Tibial nerve (tissue), 4 donors: Measurements from ENCODE around the gene XRCC4. TPM values are rescaled to one million over a fixed set of nuclear protein-coding genes. Genes with fewer than 3 reads are reported as not detected.
A peak's percentile ranks its signal among the peaks of the same experiment; 100 is the strongest.

Experiments
- DNase-seq, 2 donors: peaks; one replicate each; pipeline ENCODE4 v3.0.0-alpha.2; 2019; ENCODE audit warnings: low spot score in 2 of 2
- H3K27ac ChIP-seq, 4 donors: fragments of 200-600 bp; sonication (generic) in 3 of 4; one replicate each; pipeline ENCODE4 v1.5.1; 2017 to 2019; ENCODE audit warnings: mild to moderate bottlenecking in 1 of 4
- H3K27me3 ChIP-seq, 2 donors: fragments of 200-600 bp; sonication (generic) in 1 of 2; one replicate each; pipeline versions ENCODE4 v1.5.1 to v1.6.0; 2017 to 2019
- H3K36me3 ChIP-seq, 3 donors: fragments of 200-600 bp; sonication (generic); one replicate each; pipeline ENCODE4 v1.5.1; 2018 to 2019
- H3K4me1 ChIP-seq, 4 donors: fragments of 200-600 bp; sonication (generic) in 3 of 4; one replicate each; pipeline ENCODE4 v1.5.1; 2017 to 2019
- H3K4me3 ChIP-seq, 4 donors: fragments of 200-600 bp; sonication (generic) in 3 of 4; one replicate each; pipeline ENCODE4 v1.5.1; 2017 to 2019; ENCODE audit warnings: mild to moderate bottlenecking in 1 of 4, moderate library complexity in 1 of 4
- H3K9me3 ChIP-seq, 4 donors: fragments of 200-600 bp; sonication (generic) in 3 of 4; one replicate each; pipeline ENCODE4 v1.5.1; 2017 to 2019
- CTCF ChIP-seq, 5 experiments: fragments of 200-600 bp in 3 of 5; fragments of 450-650 bp in 2 of 5; sonication (generic) in 3 of 5; IDR thresholded peaks; one replicate each; pipeline ENCODE4 v1.5.1; 2016 to 2019; ENCODE audit warnings: antibody characterized with exemption in 5 of 5, mild to moderate bottlenecking in 3 of 5, moderate library complexity in 2 of 5
- EP300 ChIP-seq, 2 donors: sonication (generic); formaldehyde crosslinking; IDR thresholded peaks; one replicate each; pipeline ENCODE4 v1.6.1; 2017; ENCODE audit warnings: antibody characterized with exemption in 2 of 2, mild to moderate bottlenecking in 1 of 2
- POLR2A ChIP-seq, 2 donors: fragments of 450-650 bp; IDR thresholded peaks; one replicate each; pipeline ENCODE4 v1.6.1; 2017; ENCODE audit warnings: antibody characterized with exemption in 2 of 2, mild to moderate bottlenecking in 2 of 2, moderate library complexity in 2 of 2
- WGBS, 2 donors: methylation state at CpG; one replicate each; pipeline ENCODE4 v1.1.5; 2018; 5-methylcytosine and 5-hydroxymethylcytosine counted together
- total RNA-seq, 4 donors: library from RNA; depleted of rRNA; stranded (reverse); fragments of >200 nt; gene quantifications; one replicate each; pipeline ENCODE4 v1.1.0, GENCODE V29; 2016

The XRCC4 gene
- total RNA-seq, 4 donors from 2014 or later: 3.1 to 11.7 (median 8.2) TPM

- Histone ChIP-seq H3K27ac (no peak overlapping the region), H3K27me3 (no peaks in the 10 kb centered on the region), H3K4me1 (peaks cover 0 to 69% (median 5%) of the 10 kb centered on the region in 4 donors), H3K4me3 (no peak overlapping the region), H3K9me3 (no peaks in the 10 kb centered on the region), H3K36me3 (no peaks in the 10 kb centered on the region)
- WGBS, 2 donors: 83 to 85% methylated on average over 2 of the region's 2 CpGs
- no peak for DNase-seq
- TF ChIP-seq POLR2A (IDR thresholded peaks at IDR 0.05): no peak
- no peak for TF ChIP-seq CTCF (IDR thresholded peaks at IDR 0.05)
- TF ChIP-seq EP300 (IDR thresholded peaks at IDR 0.05): no peak
Observed at GRCh38 chr5:83069096-83069799, 8.1 kb upstream of the XRCC4 start.

- no peak for DNase-seq
- H3K36me3 ChIP-seq: no peaks in the 10 kb centered on the region
- peaks cover 0 to 86% (median 10%) of the 10 kb centered on the region in 4 donors for H3K4me1 ChIP-seq
- H3K9me3 ChIP-seq: no peaks in the 10 kb centered on the region
- TF ChIP-seq EP300 (IDR thresholded peaks at IDR 0.05): no peak
- no peak overlapping the region for H3K27ac ChIP-seq
- no peaks in the 10 kb centered on the region for H3K27me3 ChIP-seq
- no peak overlapping the region for H3K4me3 ChIP-seq
- WGBS, 2 donors: 82 to 84% methylated on average over 2 of the region's 2 CpGs
Observed at GRCh38 chr5:83071286-83072051, 5.9 kb upstream of the XRCC4 start.

- Histone ChIP-seq H3K9me3 (no peaks in the 10 kb centered on the region), H3K36me3 (no peaks in the 10 kb centered on the region), H3K27me3 (no peaks in the 10 kb centered on the region), H3K4me1 (peaks cover 0 to 77% (median 11%) of the 10 kb centered on the region in 4 donors), H3K4me3 (no peak overlapping the region), H3K27ac (no peak overlapping the region)
- DNase-seq: no peak
- TF ChIP-seq POLR2A (IDR thresholded peaks at IDR 0.05) (no peak), EP300 (IDR thresholded peaks at IDR 0.05) (no peak), CTCF (IDR thresholded peaks at IDR 0.05) (no peak)
- WGBS, 2 donors: 82 to 83% methylated on average over 6 of the region's 6 CpGs
Observed at GRCh38 chr5:83072966-83073365, 4.4 kb upstream of the XRCC4 start.

- 2% methylated on average over 14 of the region's 14 CpGs for WGBS, 2 donors
Observed at GRCh38 chr5:83077662-83078261, 415 bp downstream of the XRCC4 start.

GRCh38 chr5:83082750-83083149 is 5.4 kb downstream of the XRCC4 start:
- Histone ChIP-seq H3K4me3 (no peak overlapping the region), H3K4me1 (peaks cover 0 to 13% (median 3%) of the 10 kb centered on the region in 4 donors), H3K36me3 (no peaks in the 10 kb centered on the region), H3K27ac (no peak overlapping the region), H3K9me3 (no peaks in the 10 kb centered on the region), H3K27me3 (no peaks in the 10 kb centered on the region)
- TF ChIP-seq CTCF (IDR thresholded peaks at IDR 0.05) (no peak), POLR2A (IDR thresholded peaks at IDR 0.05) (no peak), EP300 (IDR thresholded peaks at IDR 0.05) (no peak)
- no peak for DNase-seq

More at GRCh38 chr5:83077662-83078261, 415 bp downstream of the XRCC4 start:
- DNase-seq: no peak
- Histone ChIP-seq H3K36me3 (no peaks in the 10 kb centered on the region), H3K9me3 (no peaks in the 10 kb centered on the region), H3K27me3 (no peaks in the 10 kb centered on the region), H3K27ac (peak overlapping the region; percentile 32 to 95 (median 86)), H3K4me1 (peaks cover 0 to 44% (median 8%) of the 10 kb centered on the region in 4 donors), H3K4me3 (peak overlapping the region; percentile 65 to 82 (median 74))
- peak in 1 of 2 donors; percentile 1 for TF ChIP-seq EP300 (IDR thresholded peaks at IDR 0.05)
- TF ChIP-seq CTCF (IDR thresholded peaks at IDR 0.05): no peak
- TF ChIP-seq POLR2A (IDR thresholded peaks at IDR 0.05): no peak
